Sciatic nerve (tissue), 2 donors: ENCODE measurements around the gene TNIP1. TPM values are rescaled to one million over a fixed set of nuclear protein-coding genes. Genes with fewer than 3 reads are reported as not detected.

ENCODE experiments used
- ATAC-seq: fragments of 200-7000 bp; cut with Tn5 transposase; one replicate; pipeline ENCODE4 v1.9.1; 2020; ENCODE audit warnings: mild to moderate bottlenecking, moderate library complexity
- DNase-seq: peaks from one replicate; pipeline ENCODE4 v3.0.0-alpha.2; 2020; ENCODE audit warnings: low spot score
- intact Hi-C: fragments of 100-400 bp; cut with DNase I; formaldehyde crosslinking; loops from one replicate; pipeline ENCODE4 v1.14.2; 2022
- total RNA-seq: library from RNA; stranded (reverse); fragmentation: NEBNext Ultra II Directional; extraction: Animal tissue kit (Norgen Biotek cat#: 25700); gene quantifications from one replicate; pipeline ENCODE4 v1.2.1, GENCODE V29; 2021
- donor health status: DM: no; HTN: no; CAD: no.
- donor health status: DM: no; HTN: no; CAD: no.

TNIP1 gene
- total RNA-seq, 1 donor from 2014 or later: 80.2 TPM

- no peak for DNase-seq
- ATAC-seq: no peak
- intact Hi-C loops: no loop called here
Measured at GRCh38 chr5:150993826-150994412, 86.9 kb downstream of the TNIP1 start.

GRCh38 chr5:150993422-150993821 lies 87.4 kb downstream of the TNIP1 start:
- ATAC-seq (no peak), DNase-seq (no peak)
- intact Hi-C loops: no loop called here

- no peak for ATAC-seq
- no peak for DNase-seq
- intact Hi-C loops: no loop called here
Measured at GRCh38 chr5:150992705-150993104, 88.1 kb downstream of the TNIP1 start.

GRCh38 chr5:150989695-150990094 lies 91.1 kb downstream of the TNIP1 start:
- no peak for ATAC-seq
- no peak for DNase-seq
- intact Hi-C loops: no loop called here

- intact Hi-C loops: no loop called here
- ATAC-seq (no peak), DNase-seq (no peak)
Measured at GRCh38 chr5:150987746-150988145, 93.1 kb downstream of the TNIP1 start.

Other genes starting within 250 kb of the TNIP1 start
- gene IRGM, start 234.5 kb downstream of the TNIP1 start, total RNA-seq: not detected
- gene ZNF300, start 176.1 kb downstream of the TNIP1 start, total RNA-seq: 6.2 TPM
- 1,443 TPM for gene GPX3, start 60.4 kb downstream of the TNIP1 start, total RNA-seq
- 211 TPM for gene ANXA6, start 76.7 kb upstream of the TNIP1 start, total RNA-seq
- 45.8 TPM for gene CCDC69, start 143.1 kb upstream of the TNIP1 start, total RNA-seq
- gene GM2A, start 172.2 kb upstream of the TNIP1 start, total RNA-seq: 41.9 TPM
- not detected for gene SLC36A3, start 222.7 kb upstream of the TNIP1 start, total RNA-seq